Mesothelial cell of epicardium (in vitro differentiated cells): Measurements from ENCODE around the gene MED13L. TPM values are rescaled to one million over a fixed set of nuclear protein-coding genes. Genes with fewer than 3 reads are reported as not detected.
A peak's percentile ranks its signal among the peaks of the same experiment; 100 is the strongest.

Source experiments
- DNase-seq, 2 experiments: peaks; one replicate each; pipeline ENCODE4 v3.0.0; 2021; ENCODE audit warnings: low spot score in 2 of 2; ENCODE audit not compliant: unreplicated experiment in 2 of 2
- H3K27ac Mint-ChIP-seq: 2 replicates; pipeline ENCODE4 v1.8.0; 2021; ENCODE audit warnings: mixed read lengths
- H3K27me3 Mint-ChIP-seq: 2 replicates; pipeline ENCODE4 v1.8.0; 2021; ENCODE audit warnings: low read depth, mixed read lengths
- H3K36me3 Mint-ChIP-seq: 2 replicates; pipeline ENCODE4 v1.8.0; 2021; ENCODE audit warnings: mixed read lengths
- H3K4me1 Mint-ChIP-seq: 2 replicates; pipeline ENCODE4 v1.8.0; 2021; ENCODE audit warnings: mixed read lengths
- H3K4me3 Mint-ChIP-seq: 2 replicates; pipeline ENCODE4 v1.8.0; 2021; ENCODE audit warnings: mild to moderate bottlenecking, moderate library complexity, mixed read lengths
- H3K9me3 Mint-ChIP-seq: 2 replicates; pipeline ENCODE4 v1.8.0; 2021; ENCODE audit warnings: mixed read lengths
- CTCF ChIP-seq: fragments of 200-600 bp; sonication (generic); IDR thresholded peaks from one replicate; pipeline ENCODE4 v1.5.0; 2021; ENCODE audit warnings: antibody characterized with exemption; ENCODE audit not compliant: unreplicated experiment
- total RNA-seq: library from RNA; stranded (reverse); gene quantifications from 3 replicates; pipeline ENCODE4 v1.2.1, GENCODE V29; 2021

The MED13L gene
- total RNA-seq, 1 donor from 2014 or later, result 179 TPM

GRCh38 chr12:116210762-116211161 lies 66.7 kb downstream of the MED13L start:
- peaks cover 23% of the 10 kb centered on the region for H3K4me1 Mint-ChIP-seq
- H3K27ac Mint-ChIP-seq, result peak overlapping the region; percentile 0
- TF ChIP-seq CTCF, result no peak
- H3K4me3 Mint-ChIP-seq, result no peak overlapping the region
- no peaks in the 10 kb centered on the region for H3K27me3 Mint-ChIP-seq
- no peaks in the 10 kb centered on the region for H3K36me3 Mint-ChIP-seq
- H3K9me3 Mint-ChIP-seq, result no peaks in the 10 kb centered on the region
- DNase-seq, result no peak

GRCh38 chr12:116210131-116210530 lies 67.4 kb downstream of the MED13L start:
- Mint-ChIP-seq H3K9me3 (no peaks in the 10 kb centered on the region), H3K36me3 (no peaks in the 10 kb centered on the region), H3K27me3 (no peaks in the 10 kb centered on the region), H3K27ac (no peak overlapping the region), H3K4me3 (no peak overlapping the region), H3K4me1 (peaks cover 23% of the 10 kb centered on the region)
- DNase-seq, result no peak
- TF ChIP-seq CTCF, result no peak

GRCh38 chr12:116209503-116209902 lies 68.0 kb downstream of the MED13L start:
- Mint-ChIP-seq H3K4me1 (peaks cover 21% of the 10 kb centered on the region), H3K9me3 (no peaks in the 10 kb centered on the region), H3K27me3 (no peaks in the 10 kb centered on the region), H3K36me3 (no peaks in the 10 kb centered on the region), H3K4me3 (no peak overlapping the region), H3K27ac (no peak overlapping the region)
- DNase-seq, result no peak
- TF ChIP-seq CTCF, result no peak

- TF ChIP-seq CTCF, result no peak
- H3K27ac Mint-ChIP-seq, result no peak overlapping the region
- DNase-seq, result no peak
Observed at GRCh38 chr12:116207274-116207673, 70.2 kb downstream of the MED13L start.

GRCh38 chr12:116206828-116207227 lies 70.7 kb downstream of the MED13L start:
- TF ChIP-seq CTCF, result no peak
- no peaks in the 10 kb centered on the region for H3K27me3 Mint-ChIP-seq
- H3K27ac Mint-ChIP-seq, result no peak overlapping the region
- H3K4me1 Mint-ChIP-seq, result peaks cover 26% of the 10 kb centered on the region
- no peaks in the 10 kb centered on the region for H3K9me3 Mint-ChIP-seq
- no peak overlapping the region for H3K4me3 Mint-ChIP-seq
- no peaks in the 10 kb centered on the region for H3K36me3 Mint-ChIP-seq
- DNase-seq, result no peak

More at GRCh38 chr12:116207274-116207673, 70.2 kb downstream of the MED13L start:
- Mint-ChIP-seq H3K36me3 (no peaks in the 10 kb centered on the region), H3K4me3 (no peak overlapping the region), H3K4me1 (peaks cover 24% of the 10 kb centered on the region), H3K9me3 (no peaks in the 10 kb centered on the region), H3K27me3 (no peaks in the 10 kb centered on the region)

- H3K27ac Mint-ChIP-seq, result peak overlapping the region; percentile 15
- peaks cover 31% of the 10 kb centered on the region for H3K4me1 Mint-ChIP-seq
- no peak for TF ChIP-seq CTCF
- no peaks in the 10 kb centered on the region for H3K9me3 Mint-ChIP-seq
- no peaks in the 10 kb centered on the region for H3K27me3 Mint-ChIP-seq
- no peak for DNase-seq
- H3K4me3 Mint-ChIP-seq, result no peak overlapping the region
- no peaks in the 10 kb centered on the region for H3K36me3 Mint-ChIP-seq
Observed at GRCh38 chr12:116204785-116205184, 72.7 kb downstream of the MED13L start.
